ENCODE measurements around the gene KIF13A. TPM values are rescaled to one million over a fixed set of nuclear protein-coding genes. Genes with fewer than 3 reads are reported as not detected.

The KIF13A gene
- total and polyA plus RNA-seq, 4 donors = 4.3 to 28.1 (median 10.6) TPM

- TF ChIP-seq FOXA2 (IDR thresholded peaks at IDR 0.05) = peak; percentile 83
- TF ChIP-seq RAD21 (IDR thresholded peaks at IDR 0.05) = peak in 1 of 2 donors; percentile 26
- peak; percentile 90 for TF ChIP-seq NR2F2 (IDR thresholded peaks at IDR 0.05)
- peak; percentile 62 to 77 for TF ChIP-seq JUND (IDR thresholded peaks at IDR 0.05)
- peak; percentile 60 for TF ChIP-seq FOXA1 (IDR thresholded peaks at IDR 0.05)
- peak; percentile 61 to 70 for TF ChIP-seq HNF4A (conservative IDR thresholded peaks at IDR 0.05)
These were observed 57.0 kb downstream of the KIF13A start (continued) for GRCh38 chr6:17930321-17930993.

- Histone ChIP-seq H3K27me3 (ENCODE audit: control insufficient read depth in 4 of 4, insufficient read depth in 4 of 4, low read length in 3 of 4) (no peaks in the 10 kb centered on the region), H3K27ac (ENCODE audit: low read depth in 1 of 2, low read length in 2 of 2) (no peak overlapping the region), H3K36me3 (ENCODE audit: control insufficient read depth in 4 of 4, insufficient read depth in 3 of 4, low read depth in 1 of 4, low read length in 3 of 4) (no peaks in the 10 kb centered on the region), H3K4me1 (ENCODE audit: control insufficient read depth in 4 of 4, insufficient read depth in 4 of 4, low read length in 3 of 4) (peaks cover 7 to 38% (median 28%) of the 10 kb centered on the region in 4 donors), H3K9me3 (ENCODE audit: control insufficient read depth in 4 of 4, low read length in 3 of 4) (no peaks in the 10 kb centered on the region), H3K9ac (ENCODE audit: low read depth in 1 of 2, low read length in 2 of 2) (no peak overlapping the region), H3K4me3 (ENCODE audit: low read depth in 1 of 3, low read length in 3 of 3) (no peak overlapping the region)
- WGBS = 87% methylated on average over 5 of the region's 5 CpGs
- TF ChIP-seq FOXA2 (IDR thresholded peaks at IDR 0.05) = no peak
- TF ChIP-seq TAF1 (conservative IDR thresholded peaks at IDR 0.05) = no peak
- no peak for DNase-seq (ENCODE audit: low spot score)
These were observed 58.7 kb downstream of the KIF13A start for GRCh38 chr6:17928514-17929430.

- Histone ChIP-seq H3K9ac (ENCODE audit: low read depth in 1 of 2, low read length in 2 of 2) (no peak overlapping the region), H3K27ac (ENCODE audit: low read depth in 1 of 2, low read length in 2 of 2) (no peak overlapping the region), H3K9me3 (ENCODE audit: control insufficient read depth in 4 of 4, low read length in 3 of 4) (no peaks in the 10 kb centered on the region), H3K27me3 (ENCODE audit: control insufficient read depth in 4 of 4, insufficient read depth in 4 of 4, low read length in 3 of 4) (no peaks in the 10 kb centered on the region), H3K4me1 (ENCODE audit: control insufficient read depth in 4 of 4, insufficient read depth in 4 of 4, low read length in 3 of 4) (peaks cover 7 to 33% (median 26%) of the 10 kb centered on the region in 4 donors), H3K36me3 (ENCODE audit: control insufficient read depth in 4 of 4, insufficient read depth in 3 of 4, low read depth in 1 of 4, low read length in 3 of 4) (no peaks in the 10 kb centered on the region), H3K4me3 (ENCODE audit: low read depth in 1 of 3, low read length in 3 of 3) (no peak overlapping the region)
- no peak for DNase-seq (ENCODE audit: low spot score)
- TF ChIP-seq YY1 (IDR thresholded peaks at IDR 0.05) (no peak), CTCF (IDR thresholded peaks at IDR 0.05; ENCODE audit: low read depth, low read length, missing input control) (no peak), RXRA (IDR thresholded peaks at IDR 0.05) (no peak), NR2F2 (IDR thresholded peaks at IDR 0.05) (no peak), TAF1 (conservative IDR thresholded peaks at IDR 0.05) (no peak), FOXA1 (IDR thresholded peaks at IDR 0.05) (no peak), MAX (IDR thresholded peaks at IDR 0.05) (no peak), SP1 (IDR thresholded peaks at IDR 0.05) (no peak), EGR1 (IDR thresholded peaks at IDR 0.05; ENCODE audit: low read depth in 2 of 2) (no peak), GABPA (IDR thresholded peaks at IDR 0.05 in 1 of 2, conservative IDR thresholded peaks at IDR 0.05 in 1 of 2) (no peak), ZBTB33 (IDR thresholded peaks at IDR 0.05) (no peak), ATF3 (IDR thresholded peaks at IDR 0.05) (no peak), HNF4G (IDR thresholded peaks at IDR 0.05) (no peak), REST (IDR thresholded peaks at IDR 0.05) (no peak), RAD21 (IDR thresholded peaks at IDR 0.05) (no peak)
- WGBS = 82% methylated on average over 3 of the region's 3 CpGs
These were observed 59.7 kb downstream of the KIF13A start for GRCh38 chr6:17927705-17928104.
